Left ventricle myocardium superior (tissue), 1 donor: ENCODE measurements around the gene GAS5. TPM values are rescaled to one million over a fixed set of nuclear protein-coding genes. Genes with fewer than 3 reads are reported as not detected.
"Not testable (repeated sequence)": the region's sequence is repeated elsewhere in the genome, so short reads cannot be mapped to it uniquely, and the experiment has no call there.

Experiments
- ATAC-seq: fragments of 200-7000 bp; cut with Tn5 transposase; one replicate; pipeline ENCODE4 v1.9.1; 2020; ENCODE audit warnings: mild to moderate bottlenecking, moderate library complexity
- DNase-seq: peaks from one replicate; pipeline ENCODE4 v3.0.0-alpha.2; 2020
- intact Hi-C: fragments of 100-400 bp; cut with micrococcal nuclease; formaldehyde crosslinking; loops from one replicate; pipeline ENCODE4 v1.11.0; 2022
- total RNA-seq: library from RNA; stranded (reverse); fragmentation: NEBNext Ultra II Directional; extraction: Animal tissue kit (Norgen Biotek cat#: 25700); gene quantifications from one replicate; pipeline ENCODE4 v1.2.1, GENCODE V29; 2021
- donor health status: DM: no; HTN: yes; CAD: no; lungs with severe emphysema.

GAS5 gene
- total RNA-seq, 1 donor from 2014 or later: 48.8 TPM

DNA sequence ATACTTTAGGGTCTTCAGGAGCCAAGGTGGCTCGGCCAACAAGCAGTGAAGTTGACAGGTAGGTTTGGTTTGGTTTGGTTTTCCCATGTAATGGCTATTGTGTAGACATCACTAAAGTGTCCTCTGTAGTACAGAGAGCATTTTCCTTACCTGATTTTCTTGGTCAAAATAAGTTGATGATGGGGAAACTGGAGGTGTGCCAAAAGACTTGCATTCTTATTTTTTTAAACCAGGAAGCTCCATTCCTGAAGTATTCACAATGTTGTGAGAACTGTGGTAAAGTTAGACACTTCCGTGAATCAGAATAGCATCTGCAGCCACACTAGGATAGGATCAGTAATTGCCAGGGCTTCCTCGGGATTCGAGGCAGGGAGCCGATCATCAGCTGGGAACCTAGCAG is 3.3 kb upstream of the GAS5 start:
- intact Hi-C loops: no loop called here
- ATAC-seq (no peak), DNase-seq (no peak)

DNA sequence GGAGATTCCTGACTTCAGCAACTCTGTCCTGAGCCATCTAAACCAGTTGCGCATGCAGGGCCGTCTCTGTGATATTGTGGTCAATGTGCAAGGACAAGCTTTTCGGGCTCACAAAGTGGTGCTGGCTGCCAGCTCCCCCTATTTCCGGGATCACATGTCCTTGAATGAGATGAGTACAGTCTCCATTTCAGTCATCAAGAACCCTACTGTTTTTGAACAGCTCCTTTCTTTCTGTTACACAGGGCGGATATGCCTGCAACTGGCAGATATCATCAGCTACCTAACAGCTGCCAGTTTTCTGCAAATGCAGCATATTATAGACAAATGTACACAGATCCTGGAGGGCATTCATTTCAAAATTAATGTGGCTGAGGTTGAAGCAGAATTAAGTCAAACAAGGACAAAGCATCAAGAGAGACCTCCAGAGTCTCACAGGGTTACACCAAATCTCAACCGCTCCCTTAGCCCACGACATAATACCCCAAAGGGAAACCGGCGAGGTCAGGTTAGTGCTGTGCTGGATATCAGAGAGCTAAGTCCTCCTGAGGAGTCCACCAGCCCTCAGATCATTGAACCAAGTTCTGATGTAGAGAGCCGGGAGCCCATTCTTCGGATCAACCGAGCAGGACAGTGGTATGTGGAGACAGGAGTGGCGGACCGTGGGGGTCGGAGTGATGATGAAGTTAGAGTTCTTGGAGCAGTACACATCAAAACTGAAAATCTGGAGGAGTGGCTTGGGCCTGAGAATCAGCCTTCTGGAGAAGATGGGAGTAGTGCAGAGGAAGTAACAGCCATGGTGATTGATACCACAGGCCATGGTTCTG is 2.7 kb upstream of the GAS5 start:
- DNase-seq (no peak), ATAC-seq (no peak)
- intact Hi-C loops: no loop called here

GRCh38 chr1:173869021-173869359 is 1.2 kb upstream of the GAS5 start:
- DNase-seq: no peak
- ATAC-seq: no peak
- intact Hi-C loops: no loop called here

DNA sequence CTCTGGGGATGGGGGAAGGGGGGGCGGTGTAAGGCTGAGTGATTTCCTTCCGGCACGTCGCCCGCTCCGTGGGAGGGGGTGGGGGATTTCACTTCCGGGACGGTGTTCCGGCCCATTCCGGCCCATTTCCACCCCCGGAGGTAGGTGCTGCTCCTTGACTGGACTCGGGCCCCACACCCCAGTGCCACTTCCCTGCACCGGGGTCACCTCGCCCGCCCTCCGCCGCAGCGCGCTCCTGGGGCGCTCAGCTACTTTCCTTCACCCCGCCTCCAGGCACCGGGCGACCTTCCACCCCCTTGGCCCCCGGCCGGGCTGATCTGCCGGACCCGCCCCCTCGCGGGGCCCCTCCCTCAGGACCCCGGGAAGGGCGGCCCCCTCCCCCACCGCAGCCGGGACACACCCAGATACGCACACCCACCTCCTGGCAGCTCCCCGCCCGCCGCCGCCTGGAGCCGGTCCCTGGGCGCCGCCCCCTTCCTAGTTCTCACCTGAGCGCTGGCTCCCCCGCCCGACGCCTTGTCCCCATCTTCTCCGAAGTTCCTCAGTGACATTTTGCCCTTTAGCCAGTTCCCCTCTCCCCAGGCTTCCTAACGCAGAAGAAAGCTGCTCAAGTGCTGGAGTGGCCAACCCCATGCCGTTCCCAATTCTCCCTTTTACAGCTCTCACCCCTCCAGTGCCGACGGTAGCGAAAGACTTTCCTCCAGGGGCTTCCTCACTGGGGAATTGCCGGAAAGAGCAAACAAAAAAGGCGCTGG is 654 bp upstream of the GAS5 start, which contains the start of gene ZBTB37:
TSS of gene ZBTB37 (plus strand) at position 115 of the 755 bp plus-strand sequence. CDS start 1,846 bp downstream, outside the sequence.
- ATAC-seq: peak; percentile 79
- DNase-seq: peak; percentile 93
- intact Hi-C loops: no loop called here

DNA sequence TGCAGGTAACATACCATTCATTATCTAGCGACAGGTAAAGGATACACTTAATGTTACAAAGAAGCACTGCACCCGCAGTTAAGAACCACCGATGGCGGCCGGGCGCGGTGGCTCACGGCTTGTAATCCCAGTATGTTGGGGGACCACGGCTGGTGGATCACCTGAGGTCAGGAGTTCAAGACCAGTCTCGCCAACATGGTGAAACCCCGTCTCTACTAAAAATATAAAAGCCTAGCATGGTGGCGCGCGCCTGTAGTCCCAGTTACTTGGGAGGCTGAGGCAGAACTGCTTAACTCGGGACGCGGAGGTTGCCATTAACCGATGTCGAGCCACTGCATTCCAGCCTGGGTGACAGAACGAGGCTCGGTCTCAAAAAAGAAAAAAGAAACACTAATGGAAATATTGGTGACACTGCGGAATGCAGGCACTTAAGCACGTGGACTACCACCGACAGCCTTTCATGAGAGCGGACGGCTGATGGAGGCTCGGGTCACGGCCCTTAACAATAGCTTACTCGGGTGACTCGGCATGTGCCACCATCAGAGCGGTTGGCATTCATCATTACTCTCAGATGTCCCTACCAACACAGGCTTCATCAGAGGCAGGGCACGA is 542 bp downstream of the GAS5 start:
- intact Hi-C loops: no loop called here
- ATAC-seq: no peak
- DNase-seq: peak; percentile 38

DNA sequence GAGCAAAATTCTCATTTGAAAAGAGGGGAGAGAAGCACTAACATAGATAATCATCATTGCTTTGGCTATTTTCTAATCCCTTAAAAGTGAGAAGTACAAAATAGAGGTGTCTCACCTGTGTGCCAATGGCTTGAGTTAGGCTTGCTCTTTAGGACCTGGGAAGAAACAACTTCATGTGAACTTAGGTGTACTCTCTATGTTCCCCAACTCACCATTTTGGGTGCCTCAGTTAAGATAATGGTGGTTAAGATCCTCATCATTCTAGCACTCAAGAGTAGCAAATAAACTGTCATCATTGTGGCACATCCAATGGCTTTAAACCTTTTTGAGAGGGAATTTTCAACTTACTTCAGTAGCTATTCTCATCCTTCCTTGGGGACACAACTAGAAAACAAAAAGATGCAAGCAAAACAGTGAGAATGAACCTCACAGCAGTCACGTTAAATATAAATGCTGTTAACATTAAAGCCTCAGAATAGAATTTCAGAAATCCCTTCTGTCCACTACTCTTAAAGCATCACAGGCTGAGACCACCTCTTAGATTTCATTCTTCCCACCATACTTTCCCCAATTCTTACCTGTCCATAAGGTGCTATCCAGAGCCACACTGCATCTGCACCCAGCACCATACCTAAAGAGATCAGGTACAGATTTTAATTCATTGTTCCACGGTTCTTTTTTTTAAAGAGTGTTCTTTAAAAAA is 1.2 kb downstream of the GAS5 start:
- ATAC-seq: no peak
- no peak for DNase-seq
- intact Hi-C loops: no loop called here

- DNase-seq (no peak), ATAC-seq (no peak)
Observed at GRCh38 chr1:173865468-173866164, 2.2 kb downstream of the GAS5 start.

GRCh38 chr1:173864179-173864867 is 3.5 kb downstream of the GAS5 start:
- intact Hi-C loops: no loop called here
- no peak for ATAC-seq

More at GRCh38 chr1:173865468-173866164, 2.2 kb downstream of the GAS5 start:
- intact Hi-C loops: no loop called here

DNA sequence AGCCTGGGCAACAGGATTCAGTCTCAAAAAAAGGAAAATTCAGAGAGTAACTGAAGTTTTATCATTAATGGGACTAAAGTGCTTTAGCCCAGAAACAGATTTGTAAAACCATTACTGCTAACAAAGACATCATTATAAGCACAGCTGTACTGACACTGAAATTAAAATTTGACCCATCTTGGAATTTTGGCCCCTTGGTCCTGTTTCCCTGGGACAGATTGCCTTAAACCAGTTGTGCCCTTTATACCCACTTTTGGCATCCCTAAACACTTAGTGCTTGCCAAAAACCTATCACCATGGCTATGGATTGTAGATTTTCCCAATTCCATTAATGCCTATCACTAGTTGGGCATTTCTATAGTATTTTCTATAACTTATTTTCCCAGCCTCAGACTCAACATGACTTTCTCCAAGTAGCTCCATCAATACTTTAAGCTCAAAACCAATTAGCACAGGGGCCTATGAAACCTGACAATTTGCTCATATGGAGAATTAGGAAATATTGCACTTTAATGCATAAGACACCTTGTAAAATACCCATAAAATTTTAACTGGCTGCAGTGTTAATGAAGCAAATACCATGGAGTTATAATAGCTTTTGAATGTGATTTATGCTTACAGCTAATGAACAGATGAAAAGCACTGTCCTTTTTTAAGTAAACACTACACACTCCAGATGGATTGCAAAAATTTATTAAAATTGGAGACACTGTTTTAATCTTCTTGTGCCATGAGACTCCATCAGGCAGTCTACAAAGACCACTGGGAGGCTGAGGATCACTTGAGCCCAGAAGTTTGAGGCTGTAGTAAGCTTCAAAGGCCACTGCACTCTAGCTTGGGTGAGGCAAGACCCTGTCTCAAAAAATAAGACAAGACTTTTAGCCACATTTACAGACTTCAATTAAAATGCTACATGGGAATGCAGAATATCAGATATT is 4.3 kb downstream of the GAS5 start:
- intact Hi-C loops: no loop called here
- DNase-seq (no peak), ATAC-seq (no peak)

More at GRCh38 chr1:173864179-173864867, 3.5 kb downstream of the GAS5 start:
- no peak for DNase-seq

DNA sequence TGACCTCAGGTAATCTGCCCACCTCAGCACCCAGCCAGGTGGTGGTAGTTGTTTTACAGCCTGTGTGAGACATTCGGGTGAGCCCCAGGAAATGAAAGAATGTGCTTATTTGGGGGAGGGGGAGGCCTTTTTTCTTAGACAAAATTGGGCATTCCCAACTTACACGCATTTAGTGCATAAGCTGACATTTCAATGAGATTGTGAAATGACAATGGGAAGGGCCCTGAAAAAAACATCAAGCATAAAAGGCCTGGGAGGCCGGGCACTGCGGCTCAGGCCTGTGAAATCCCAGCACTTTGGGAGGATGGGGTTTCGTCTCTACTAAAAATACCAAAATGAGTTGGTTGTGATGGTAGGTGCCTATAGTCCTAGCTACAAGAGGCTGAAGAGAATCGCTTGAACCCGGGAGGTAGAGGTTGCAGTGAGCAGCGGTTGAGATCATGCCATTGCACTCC is 5.0 kb downstream of the GAS5 start:
- intact Hi-C loops: no loop called here
- DNase-seq: no peak
- no peak for ATAC-seq

DNA sequence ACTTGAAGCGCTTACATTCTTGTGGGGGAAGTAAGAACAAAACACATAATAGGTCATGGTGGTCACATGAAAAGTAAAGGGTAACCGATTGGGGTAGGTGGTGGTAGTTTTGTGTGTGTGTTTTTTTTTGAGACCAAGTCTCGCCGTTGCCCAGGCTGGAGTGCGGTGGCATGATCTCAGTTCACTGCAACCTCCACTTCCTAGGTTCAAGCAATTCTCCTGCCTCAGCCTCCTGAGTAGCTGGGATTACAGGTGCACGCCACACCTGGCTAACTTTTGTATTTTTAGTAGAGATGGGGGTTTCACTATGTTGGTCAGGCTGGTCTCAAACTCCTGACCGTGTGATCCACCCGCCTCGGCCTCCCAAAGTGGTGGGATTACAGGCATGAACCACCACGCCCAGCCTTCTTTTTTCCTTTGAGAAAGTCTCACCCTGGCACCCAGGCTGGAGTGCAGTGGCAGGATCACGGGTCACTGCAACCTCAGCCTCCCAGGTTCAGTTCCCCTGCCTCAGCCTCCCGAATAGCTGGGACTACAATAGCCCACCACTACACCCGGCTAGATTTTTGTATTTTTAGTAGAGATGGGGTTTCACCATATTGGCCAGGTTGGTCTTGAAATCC is 5.5 kb downstream of the GAS5 start:
- DNase-seq, ATAC-seq, intact Hi-C loops: not testable (repeated sequence)

- ATAC-seq (no peak), DNase-seq (no peak)
- intact Hi-C loops: no loop called here
Observed at GRCh38 chr1:173861731-173862145, 6.1 kb downstream of the GAS5 start.

DNA sequence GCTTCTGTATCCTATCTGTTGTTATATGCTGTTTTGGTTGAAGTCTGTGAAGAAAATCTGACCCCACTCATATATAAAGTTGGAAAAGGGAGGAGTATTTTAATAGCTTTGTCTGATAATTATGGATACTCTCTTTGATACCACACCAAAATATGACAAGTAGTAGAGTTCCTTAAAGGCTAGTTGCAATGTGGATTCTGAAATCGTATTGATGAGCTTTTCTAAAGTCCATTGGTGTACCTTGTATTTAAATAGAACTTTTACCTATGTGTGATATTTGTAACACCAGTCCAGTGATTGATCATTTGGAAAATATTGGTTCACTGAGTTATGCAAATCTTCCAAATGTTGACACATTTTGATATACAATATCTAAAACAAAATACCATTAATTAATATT is 7.7 kb downstream of the GAS5 start:
- ATAC-seq (no peak), DNase-seq (no peak)
- intact Hi-C loops: no loop called here

GRCh38 chr1:173859547-173859946 is 8.2 kb downstream of the GAS5 start:
- intact Hi-C loops, DNase-seq, ATAC-seq: not testable (repeated sequence)

DNA sequence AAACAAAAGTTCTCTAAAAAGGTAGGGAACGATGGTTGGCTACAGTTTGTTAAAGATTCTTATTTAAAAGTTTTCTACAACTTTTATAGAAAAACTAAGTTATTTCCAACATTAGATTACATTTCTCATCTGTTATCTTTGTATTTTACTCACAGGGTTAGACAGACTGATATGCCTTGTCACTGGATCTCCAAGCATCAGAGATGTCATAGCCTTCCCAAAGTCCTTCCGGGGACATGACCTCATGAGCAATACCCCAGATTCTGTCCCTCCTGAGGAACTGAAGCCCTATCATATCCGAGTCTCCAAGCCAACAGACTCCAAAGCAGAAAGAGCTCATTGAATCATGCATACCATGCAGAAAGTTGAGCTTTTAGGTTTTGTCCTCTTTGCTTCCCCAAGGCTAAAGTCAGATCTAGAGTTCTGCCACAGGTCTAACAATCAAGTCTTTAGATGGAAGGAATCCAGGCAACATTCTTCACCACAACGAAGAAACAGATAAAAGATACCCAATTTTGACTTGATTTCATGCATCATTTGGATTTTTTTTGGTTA is 10.3 kb downstream of the GAS5 start:
- DNase-seq: no peak
- intact Hi-C loops: no loop called here
- ATAC-seq: no peak

DNA sequence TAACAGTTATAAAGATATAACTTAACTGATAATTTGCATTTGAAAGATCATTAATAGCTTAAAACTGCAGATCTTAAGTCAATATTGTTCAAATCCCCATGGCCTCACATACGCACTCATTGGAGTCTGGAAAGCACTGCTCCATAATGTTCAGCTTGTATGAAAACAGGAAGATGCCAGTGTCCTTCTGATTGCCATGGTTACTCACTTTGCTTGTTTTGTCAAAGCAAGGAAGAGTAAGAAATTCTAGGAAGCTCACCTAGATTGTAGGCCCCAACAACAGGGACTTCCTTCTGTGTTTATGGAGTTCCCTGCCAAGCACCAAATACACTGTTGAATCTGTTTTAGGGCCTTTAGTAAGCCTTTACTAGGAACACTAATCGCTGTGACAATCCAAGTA is 10.9 kb downstream of the GAS5 start:
- ATAC-seq (no peak), DNase-seq (no peak)
- intact Hi-C loops: no loop called here
